ENCODE data around the gene EGFL7.

The EGFL7 gene

DNA sequence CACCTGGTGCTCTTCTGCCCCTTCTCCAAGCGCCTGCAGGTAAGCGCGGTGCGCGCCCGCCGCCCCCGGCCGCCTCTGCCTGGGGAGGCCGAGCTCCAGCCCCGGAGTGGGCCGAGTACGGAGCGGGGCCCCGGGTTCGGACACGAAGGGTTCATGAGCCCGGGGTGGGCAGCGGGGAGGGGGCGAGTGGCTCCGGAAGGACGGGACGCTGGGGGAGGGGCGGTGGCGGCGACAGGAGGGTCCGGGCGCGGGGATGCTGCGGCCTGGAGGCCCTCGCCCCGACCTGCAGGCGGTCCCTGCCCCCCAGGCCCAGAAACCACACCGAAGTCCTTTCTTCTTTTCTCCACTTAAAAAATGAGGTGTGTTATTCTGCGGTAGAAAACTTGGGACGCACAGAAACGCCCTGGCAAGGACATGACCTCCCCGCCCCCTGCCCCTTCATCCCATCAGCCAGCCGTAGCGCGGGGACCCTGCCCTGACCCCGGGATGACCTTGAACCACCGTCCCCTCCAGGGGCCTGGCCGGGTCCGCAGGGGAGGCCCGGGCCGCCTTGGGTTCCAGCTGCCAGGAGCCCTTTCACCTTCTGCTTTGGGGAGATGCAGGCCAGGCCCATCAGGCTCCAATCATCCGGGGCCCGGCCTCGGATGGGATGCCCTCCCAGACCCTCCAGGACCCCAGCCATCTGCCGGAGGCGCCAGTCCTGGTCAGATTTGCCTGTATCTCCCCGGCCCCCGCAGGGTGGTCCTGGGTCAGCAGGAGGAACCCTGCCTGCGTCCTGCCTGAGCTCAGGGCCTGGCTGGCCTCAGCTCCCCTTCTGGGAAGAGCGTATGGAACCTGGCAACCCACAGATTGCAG, 50.2 kb downstream of the EGFL7 start:
- no peak for TF ChIP-seq CTCF (IDR thresholded peaks at IDR 0.05)

DNA sequence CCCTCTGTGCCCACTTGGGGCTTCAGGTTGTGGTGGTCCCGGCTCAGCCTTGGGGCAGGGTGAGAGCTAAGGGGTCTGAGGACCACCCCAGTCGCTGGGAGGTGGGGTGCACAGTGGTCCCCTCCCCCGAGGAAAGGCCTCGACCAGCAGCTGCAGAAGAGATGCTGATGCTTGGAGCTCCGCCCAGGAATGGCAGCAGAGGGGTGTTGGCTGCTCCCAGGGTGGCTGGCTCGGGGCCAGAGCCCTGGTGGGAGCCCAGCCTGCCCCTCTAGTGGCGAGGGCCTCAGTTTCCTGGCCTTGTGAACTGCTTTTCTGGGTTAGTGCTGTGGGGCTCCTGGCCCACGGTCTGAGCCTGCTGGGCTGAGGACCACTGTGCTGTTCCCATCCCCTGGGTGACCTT, 50.8 kb downstream of the EGFL7 start:
- no peak for TF ChIP-seq CTCF (IDR thresholded peaks at IDR 0.05)

DNA sequence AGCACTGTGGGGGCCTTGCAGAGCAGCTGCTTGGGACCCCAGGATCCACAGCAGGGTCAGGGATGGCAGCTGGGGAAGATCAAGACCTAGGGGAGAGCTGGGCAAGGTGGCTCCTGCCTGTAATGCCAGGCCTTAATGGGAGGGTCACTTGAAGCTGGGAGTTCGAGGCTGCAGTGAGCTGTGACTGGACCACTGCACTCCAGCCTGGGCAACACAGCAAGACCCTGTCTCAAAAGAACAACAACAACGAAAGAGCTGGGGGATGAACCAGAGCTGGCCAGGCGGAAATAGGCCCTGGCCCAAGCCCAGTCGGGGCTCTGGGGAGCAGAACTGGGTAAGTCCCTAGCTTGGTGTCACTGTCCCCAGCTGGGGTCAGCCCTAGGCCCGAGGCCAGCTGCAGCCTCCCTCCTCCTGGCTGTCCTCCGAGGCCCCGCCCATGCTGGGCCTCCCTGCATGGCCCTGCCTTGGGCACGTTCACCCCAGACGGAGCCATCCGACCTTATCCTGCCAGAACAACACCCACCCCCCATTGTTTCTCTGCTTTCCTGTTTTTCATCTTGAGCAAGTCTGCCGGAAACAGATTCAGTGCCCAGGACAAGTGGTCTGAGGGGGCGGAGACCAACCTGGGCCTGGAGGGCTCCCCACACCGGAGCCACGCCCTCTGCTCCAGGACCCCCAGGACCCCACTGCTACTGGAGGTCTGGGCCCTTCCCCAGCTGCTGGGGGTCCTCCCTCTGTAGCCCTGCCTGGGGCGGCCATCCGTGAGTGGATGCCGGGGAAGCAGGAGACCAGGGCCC, 51.6 kb downstream of the EGFL7 start:
- no peak for TF ChIP-seq CTCF (IDR thresholded peaks at IDR 0.05)

DNA sequence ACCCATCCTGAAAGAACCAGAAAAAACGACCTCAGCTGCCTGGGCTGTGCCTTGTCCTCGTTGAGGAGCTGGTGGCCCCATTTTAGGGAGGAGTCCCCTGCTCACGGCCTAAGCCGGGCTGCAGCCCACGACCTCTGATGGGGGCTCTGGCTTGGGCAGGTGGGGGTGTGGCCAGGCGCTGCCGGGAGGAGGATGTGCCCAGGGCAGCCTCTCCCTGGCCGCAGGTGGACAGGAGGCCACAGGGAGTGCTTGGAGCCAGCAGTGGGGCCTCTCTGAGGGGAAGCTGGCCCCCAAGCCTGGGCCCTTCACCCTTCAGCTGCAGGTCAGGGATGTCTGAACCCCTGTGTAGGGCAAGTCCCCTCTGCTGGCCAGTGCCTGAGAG, 52.2 kb downstream of the EGFL7 start:
- no peak for TF ChIP-seq CTCF (IDR thresholded peaks at IDR 0.05)

- no peak for TF ChIP-seq CTCF (IDR thresholded peaks at IDR 0.05)
These were observed 54.7 kb downstream of the EGFL7 start for GRCh38 chr9:136717399-136717798.

- no peak for TF ChIP-seq CTCF (IDR thresholded peaks at IDR 0.05)
These were observed 55.9 kb downstream of the EGFL7 start for GRCh38 chr9:136718345-136719194.

- TF ChIP-seq CTCF (IDR thresholded peaks at IDR 0.05), result no peak
These were observed 56.6 kb downstream of the EGFL7 start for GRCh38 chr9:136719195-136719880.
